Neural progenitor cell (in vitro differentiated cells): Measurements from ENCODE around the gene SLC24A4.

ENCODE experiments used
- CTCF ChIP-seq: fragments of 200-600 bp; sonication (generic); IDR thresholded peaks from 2 replicates; pipeline ENCODE4 v1.5.1; 2017; ENCODE audit warnings: antibody characterized with exemption, mild to moderate bottlenecking
- EZH2phosphoT487 ChIP-seq: fragments of 200-600 bp; sonication (generic); IDR thresholded peaks from 2 replicates; pipeline ENCODE4 v1.6.1; 2017; ENCODE audit warnings: antibody characterized with exemption

DNA sequence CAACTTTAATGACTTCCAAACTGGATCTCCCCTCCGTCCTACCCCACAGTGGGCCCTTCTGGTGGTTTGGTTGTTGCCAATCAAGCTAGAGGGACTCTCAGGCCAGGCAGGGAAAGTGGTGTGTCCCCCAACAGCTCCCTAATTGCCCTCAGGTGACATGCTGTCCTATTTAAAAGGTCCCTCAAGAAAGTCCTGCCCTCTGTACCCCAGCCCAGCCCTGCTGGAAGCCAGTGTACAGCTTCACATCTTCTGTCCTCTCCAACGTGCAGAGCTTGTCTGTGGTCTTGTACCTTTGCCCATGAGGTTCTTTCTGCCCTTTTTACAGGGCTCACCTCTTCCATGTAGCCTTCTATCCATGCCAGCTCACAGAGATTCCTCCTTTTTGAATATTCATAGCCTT is 194.8 kb downstream of the SLC24A4 start:
- TF ChIP-seq CTCF (no peak), EZH2phosphoT487 (no peak)
